Endothelial cell of umbilical vein (primary cell): ENCODE results near the gene PDGFRB. TPM values are rescaled to one million over a fixed set of nuclear protein-coding genes. Genes with fewer than 3 reads are reported as not detected.

ENCODE experiments used
- BruUV-seq: library from RNA; stranded (reverse); fragments of 400-500 nt; replicated peaks from 2 replicates; lab custom pipeline; 2021; lab: Mats Ljungman, UMichigan
- CTCF ChIA-PET: fragments of 300-600, 350-600 bp; sonication (Branson Sonifier 250); formaldehyde crosslinking; loops from one replicate; lab custom pipeline; 2021; ENCODE audit warnings: antibody characterized with exemption, inconsistent platforms; lab: Charles Lee
- POLR2A ChIA-PET: fragments of 300-600, 350-600 bp; sonication (Branson Sonifier 250); formaldehyde crosslinking; loops from one replicate; lab custom pipeline; 2021; ENCODE audit warnings: antibody characterized with exemption, inconsistent platforms; lab: Charles Lee
- DNase-seq: peaks from one replicate; pipeline ENCODE4 v3.0.0-alpha.2; 2011; ENCODE audit warnings: low read depth, low spot score
- FAIRE-seq: peaks from 2 replicates; lab custom pipeline; 2011; peaks lifted over from hg19 to GRCh38; lab: Jason Lieb, UNC
- H2AFZ ChIP-seq: 2 replicates; pipeline ENCODE4 v1.6.0; 2012; ENCODE audit warnings: low read depth, low read length, control low read depth, inconsistent platforms
- H3K27ac ChIP-seq: 2 replicates; pipeline ENCODE4 v1.5.1; 2011; ENCODE audit warnings: low read depth, mild to moderate bottlenecking, control low read depth, low read length, moderate library complexity; ENCODE audit not compliant: insufficient read depth
- H3K27me3 ChIP-seq, 2 experiments: 2 replicates each; pipeline versions ENCODE4 v1.6.0 to v1.6.1; 2011; ENCODE audit warnings: low read length in 2 of 2, mixed read lengths in 1 of 2; ENCODE audit not compliant: control insufficient read depth in 2 of 2, insufficient read depth in 2 of 2
- H3K36me3 ChIP-seq, 2 experiments: 2 replicates in 1 of 2; 3 replicates in 1 of 2; pipeline ENCODE4 v1.5.1; 2011; ENCODE audit warnings: low read length in 2 of 2, mild to moderate bottlenecking in 1 of 2, moderate library complexity in 1 of 2; ENCODE audit not compliant: control insufficient read depth in 2 of 2, insufficient read depth in 2 of 2; ENCODE audit errors: extremely low read depth in 1 of 2
- H3K4me1 ChIP-seq: 3 replicates; pipeline ENCODE4 v1.5.1; 2011; ENCODE audit warnings: mild to moderate bottlenecking, low read length; ENCODE audit not compliant: control insufficient read depth, insufficient read depth; ENCODE audit errors: extremely low read depth
- H3K4me2 ChIP-seq: 2 replicates; pipeline ENCODE4 v1.6.1; 2011; ENCODE audit warnings: low read length, control low read depth, mixed read lengths; ENCODE audit not compliant: insufficient read depth
- H3K4me3 ChIP-seq, 3 experiments: fragments of 200-600 bp in 1 of 3; sonication (generic), shearing (Covaris generic) in 1 of 3; replicated peaks in 1 of 3; 2 replicates each; pipeline ENCODE4 v1.5.1; 2011 to 2016; ENCODE audit warnings: control low read depth in 3 of 3, low read length in 3 of 3, mild to moderate bottlenecking in 2 of 3, inconsistent platforms in 1 of 3, low read depth in 1 of 3, moderate library complexity in 1 of 3; ENCODE audit not compliant: insufficient read depth in 1 of 3
- H3K79me2 ChIP-seq: 2 replicates; pipeline ENCODE4 v1.6.0; 2012; ENCODE audit warnings: low read length, inconsistent platforms; ENCODE audit not compliant: control insufficient read depth, insufficient read depth
- H3K9ac ChIP-seq: replicated peaks from 2 replicates; pipeline ENCODE3; 2011; ENCODE audit warnings: low read length, control low read depth; ENCODE audit not compliant: insufficient read depth; ENCODE audit errors: extremely low read depth
- H3K9me1 ChIP-seq: replicated peaks from 3 replicates; pipeline ENCODE4 v1.6.0; 2011; ENCODE audit warnings: mild to moderate bottlenecking, low read length; ENCODE audit not compliant: control insufficient read depth, insufficient read depth; ENCODE audit errors: extremely low read depth
- H3K9me3 ChIP-seq: replicated peaks from 2 replicates; pipeline ENCODE4 v1.5.1; 2012; ENCODE audit warnings: low read length, inconsistent platforms; ENCODE audit not compliant: control insufficient read depth, insufficient read depth
- H4K20me1 ChIP-seq: replicated peaks from 2 replicates; pipeline ENCODE3; 2011; ENCODE audit warnings: mild to moderate bottlenecking, low read length; ENCODE audit not compliant: control insufficient read depth, insufficient read depth; ENCODE audit errors: extremely low read depth
- CTCF ChIP-seq, 2 donors: IDR thresholded peaks; 1 replicate in 1 of 2; 2 replicates in 1 of 2; pipeline ENCODE4 v1.5.1; 2011; ENCODE audit warnings: low read length in 2 of 2, mild to moderate bottlenecking in 2 of 2, moderate library complexity in 2 of 2, control low read depth in 1 of 2, inconsistent platforms in 1 of 2, low read depth in 1 of 2; ENCODE audit not compliant: insufficient read depth in 1 of 2; ENCODE audit errors: extremely low read depth in 1 of 2
- EZH2 ChIP-seq: IDR thresholded peaks from 2 replicates; pipeline ENCODE4 v1.6.1; 2012; ENCODE audit warnings: borderline replicate concordance, low read depth, mild to moderate bottlenecking, moderate library complexity, low read length, inconsistent platforms; ENCODE audit not compliant: severe bottlenecking
- FOS ChIP-seq: IDR thresholded peaks from 2 replicates; pipeline ENCODE4 v1.6.1; 2011; ENCODE audit warnings: mild to moderate bottlenecking, low read length, moderate library complexity, borderline replicate concordance; ENCODE audit not compliant: insufficient read depth
- GATA2 ChIP-seq: IDR thresholded peaks from 2 replicates; pipeline ENCODE4 v1.7.0; 2011; ENCODE audit warnings: low read depth, mild to moderate bottlenecking, moderate library complexity, mixed read lengths, low read length; ENCODE audit not compliant: insufficient read length, insufficient read depth
- JUN ChIP-seq: IDR thresholded peaks from 2 replicates; pipeline ENCODE4 v1.6.1; 2011; ENCODE audit warnings: borderline replicate concordance, low read depth; ENCODE audit not compliant: insufficient read length, insufficient read depth
- MAX ChIP-seq: IDR thresholded peaks from 2 replicates; pipeline ENCODE4 v1.6.1; 2011; ENCODE audit not compliant: insufficient read depth, insufficient read length
- MYC ChIP-seq: IDR thresholded peaks from one replicate; pipeline ENCODE4 v1.6.1; 2011; ENCODE audit warnings: mild to moderate bottlenecking, low read depth, low read length
- POLR2A ChIP-seq: IDR thresholded peaks from 2 replicates; pipeline ENCODE4 v1.6.1; 2012; ENCODE audit warnings: low read depth, mild to moderate bottlenecking, control low read depth, low read length
- POLR2AphosphoS5 ChIP-seq: IDR thresholded peaks from 2 replicates; pipeline ENCODE4 v1.6.1; 2012; ENCODE audit warnings: low read depth, mild to moderate bottlenecking, control low read depth, low read length, moderate library complexity; ENCODE audit not compliant: insufficient read depth
- dilution Hi-C: fragments of 300-500 bp; cut with MboI; formaldehyde crosslinking; loops from one replicate; pipeline ENCODE4 v1.15.0; 2019; ENCODE audit warnings: low sequenced_read_pairs; ENCODE audit not compliant: extremely low pct_ligation_motif_present
- intact Hi-C: fragments of 100-400 bp; cut with micrococcal nuclease; formaldehyde crosslinking; loops from one replicate; pipeline ENCODE4 v1.10.0; 2022
- polyA plus RNA-seq, 4 experiments: library from polyadenylated mRNA; depleted of rRNA in 3 of 4; stranded (reverse) in 3 of 4; unstranded in 1 of 4; fragments of >200 nt; gene quantifications; 2 replicates each; pipeline versions ENCODE4 v1.2.1 to v1.2.3, GENCODE V29; 2011 to 2012; ENCODE audit warnings: missing spikeins in 1 of 4
- total RNA-seq: library from RNA; stranded (reverse); gene quantifications from 2 replicates; pipeline ENCODE4 v1.2.3, GENCODE V29; 2021

The PDGFRB gene
- total and polyA plus RNA-seq, 2 donors (not counting 3 experiments of a cell fraction or from before 2014, with no cell fraction given): 1.4 to 1.7 TPM

GRCh38 chr5:150124111-150124557 lies 31.5 kb downstream of the PDGFRB start:
- dilution Hi-C loops (no loop called here), intact Hi-C loops (no loop called here)
- no peak for DNase-seq
- H3K4me1 ChIP-seq: peaks cover 9% of the 10 kb centered on the region
- TF ChIP-seq POLR2AphosphoS5 (no peak), JUN (no peak), MAX (no peak), EZH2 (no peak), MYC (no peak), GATA2 (no peak), POLR2A (no peak), FOS (no peak), CTCF (IDR thresholded peaks at IDR 0.05; ENCODE audit: extremely low read depth in 1 of 2, insufficient read depth in 1 of 2, low read depth in 1 of 2, low read length in 2 of 2) (no peak)
- H3K36me3 ChIP-seq: no peaks in the 10 kb centered on the region
- ChIA-PET CTCF (interaction anchor here (0.9 to 1.7 kb wide), 3 partner anchors 9 to 52 kb away, joined by 3 to 4 read pairs (median 3); no protein-coding TSS in a partner anchor), POLR2A (no interaction called here)
- no peaks in the 10 kb centered on the region for H3K9me3 ChIP-seq
- H2AFZ ChIP-seq: no peak overlapping the region
- H3K4me3 ChIP-seq: no peak overlapping the region
- no TSS peak for BruUV-seq
- no peak overlapping the region for H3K27ac ChIP-seq
- H3K9me1 ChIP-seq: no peaks in the 10 kb centered on the region
- H3K9ac ChIP-seq: no peak overlapping the region
- H3K4me2 ChIP-seq: no peak overlapping the region
- H4K20me1 ChIP-seq: no peaks in the 10 kb centered on the region
- no peaks in the 10 kb centered on the region for H3K27me3 ChIP-seq
- H3K79me2 ChIP-seq: no peaks in the 10 kb centered on the region
- no peak for FAIRE-seq
